ENCODE results near the gene DAZAP1. TPM values are rescaled to one million over a fixed set of nuclear protein-coding genes. Genes with fewer than 3 reads are reported as not detected.

The DAZAP1 gene
- total RNA-seq, 1 experiment from 2014 or later: 144 TPM

DNA sequence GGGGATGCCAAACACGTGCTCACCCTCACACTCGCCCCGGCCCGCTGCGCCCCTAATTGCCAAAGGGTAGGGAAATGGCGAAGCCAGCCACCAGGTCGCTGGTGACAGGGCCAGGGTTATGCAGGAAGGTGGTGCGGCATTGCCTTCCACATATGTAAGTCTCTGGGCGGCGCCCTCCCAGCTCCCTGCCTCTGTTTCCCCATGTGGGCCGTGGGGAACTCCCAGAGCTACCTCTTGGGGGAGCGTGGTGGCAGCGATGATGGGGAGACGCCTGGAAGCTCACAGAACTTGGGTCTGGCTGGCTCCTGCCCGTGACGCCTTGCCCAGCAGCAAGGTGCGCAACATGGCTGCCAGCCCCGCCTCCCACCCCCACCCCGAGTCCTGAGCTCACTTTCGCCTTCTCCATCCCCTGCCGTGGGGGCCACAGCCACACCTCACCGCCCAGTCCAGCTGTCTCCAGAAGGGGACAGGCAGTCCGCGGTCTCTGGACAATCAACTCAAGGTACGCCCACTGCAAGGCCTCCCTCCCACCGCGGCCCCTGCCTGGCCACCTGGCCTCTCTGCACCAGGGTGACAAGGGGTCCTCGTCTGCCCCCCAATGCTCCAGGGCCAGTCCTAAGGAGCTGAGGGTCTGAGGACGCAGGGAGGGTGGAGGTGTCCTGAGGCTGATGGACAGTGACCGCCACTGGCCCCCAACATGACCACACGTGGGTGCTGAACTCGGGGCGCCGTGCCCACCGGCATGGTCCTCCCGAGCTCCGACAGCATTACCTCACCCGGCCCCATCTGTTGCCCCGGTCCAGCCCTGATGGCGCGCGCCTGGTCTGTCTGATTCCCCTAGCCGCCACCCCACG lies 65.1 kb downstream of the DAZAP1 start:
- Histone ChIP-seq H3K27ac (no peak overlapping the region), H3K27me3 (ENCODE audit: insufficient read depth, low read depth) (no peaks in the 10 kb centered on the region), H3K4me2 (no peak overlapping the region), H3F3A (ENCODE audit: insufficient read depth, low read depth) (peaks cover 5% of the 10 kb centered on the region; the same call in 1 of the 2 replicates), H3K36me3 (ENCODE audit: low read depth) (no peaks in the 10 kb centered on the region), H3K4me1 (replicated peaks; ENCODE audit: insufficient read depth) (0 out of 2 replicates have a peak, but pooled peaks cover 3% of the 10 kb centered on the region), H3K9me3 (ENCODE audit: insufficient read depth, low read depth) (no peaks in the 10 kb centered on the region), H2AFZ (no peak overlapping the region), H4K20me1 (ENCODE audit: insufficient read depth) (peaks cover 8% of the 10 kb centered on the region), H3K9me2 (ENCODE audit: insufficient read depth) (no peaks in the 10 kb centered on the region), H3K79me2 (ENCODE audit: low read depth) (0 out of 2 replicates have a peak, but pooled peaks cover 6% of the 10 kb centered on the region), H3K4me3 (no peak overlapping the region)
- no peak for DNase-seq
- TF ChIP-seq EZH2 (IDR thresholded peaks at IDR 0.05; ENCODE audit: low read depth): no peak
- no TSS peak for BruUV-seq (replicated peaks)
- intact Hi-C loops (cut with micrococcal nuclease; ENCODE audit: unreplicated experiment): no loop called here
- CTCF ChIA-PET: no interaction called here
- POLR2A ChIA-PET (ENCODE audit: unreplicated experiment): no interaction called here

- 0 out of 2 replicates have a peak, but pooled peaks cover 9% of the 10 kb centered on the region for H3K4me1 ChIP-seq (replicated peaks; ENCODE audit: insufficient read depth)
- DNase-seq: no peak
- H3K27me3 ChIP-seq (ENCODE audit: insufficient read depth, low read depth): no peaks in the 10 kb centered on the region
- intact Hi-C loops (cut with micrococcal nuclease; ENCODE audit: unreplicated experiment): no loop called here
- no peak overlapping the region for H3K4me3 ChIP-seq
- no peak overlapping the region for H3K4me2 ChIP-seq
- no peaks in the 10 kb centered on the region for H3K9me2 ChIP-seq (ENCODE audit: insufficient read depth)
- no peak overlapping the region for H3K27ac ChIP-seq
- ChIA-PET CTCF (no interaction called here), POLR2A (ENCODE audit: unreplicated experiment) (no interaction called here)
- peaks cover 11% of the 10 kb centered on the region; the same call in 1 of the 2 replicates for H3K79me2 ChIP-seq (ENCODE audit: low read depth)
- H4K20me1 ChIP-seq (ENCODE audit: insufficient read depth): peaks cover 8% of the 10 kb centered on the region
- no TSS peak for BruUV-seq (replicated peaks)
- no peak overlapping the region for H2AFZ ChIP-seq
- TF ChIP-seq EZH2 (IDR thresholded peaks at IDR 0.05; ENCODE audit: low read depth) (no peak), CTCF (conservative IDR thresholded peaks at IDR 0.05) (no peak)
- peaks cover 5% of the 10 kb centered on the region; the same call in 1 of the 2 replicates for H3F3A ChIP-seq (ENCODE audit: insufficient read depth, low read depth)
- no peaks in the 10 kb centered on the region for H3K9me3 ChIP-seq (ENCODE audit: insufficient read depth, low read depth)
- H3K36me3 ChIP-seq (ENCODE audit: low read depth): no peaks in the 10 kb centered on the region
Observed at GRCh38 chr19:1473085-1473851, 65.9 kb downstream of the DAZAP1 start.

- Histone ChIP-seq H3F3A (ENCODE audit: insufficient read depth, low read depth) (peaks cover 5% of the 10 kb centered on the region; the same call in 1 of the 2 replicates), H3K4me1 (replicated peaks; ENCODE audit: insufficient read depth) (0 out of 2 replicates have a peak, but pooled peaks cover 9% of the 10 kb centered on the region), H3K79me2 (ENCODE audit: low read depth) (peaks cover 16% of the 10 kb centered on the region; the same call in 1 of the 2 replicates), H4K20me1 (ENCODE audit: insufficient read depth) (peaks cover 8% of the 10 kb centered on the region), H3K27ac (no peak overlapping the region), H3K9me3 (ENCODE audit: insufficient read depth, low read depth) (no peaks in the 10 kb centered on the region), H2AFZ (no peak overlapping the region), H3K36me3 (ENCODE audit: low read depth) (no peaks in the 10 kb centered on the region), H3K27me3 (ENCODE audit: insufficient read depth, low read depth) (no peaks in the 10 kb centered on the region), H3K9me2 (ENCODE audit: insufficient read depth) (no peaks in the 10 kb centered on the region), H3K4me3 (no peak overlapping the region), H3K4me2 (no peak overlapping the region)
- DNase-seq: no peak
- ChIA-PET POLR2A (ENCODE audit: unreplicated experiment) (no interaction called here), CTCF (no interaction called here)
- intact Hi-C loops (cut with micrococcal nuclease; ENCODE audit: unreplicated experiment): no loop called here
- TF ChIP-seq EZH2 (IDR thresholded peaks at IDR 0.05; ENCODE audit: low read depth) (no peak), CTCF (conservative IDR thresholded peaks at IDR 0.05) (no peak)
- no TSS peak for BruUV-seq (replicated peaks)
Observed at GRCh38 chr19:1474011-1474764, 66.8 kb downstream of the DAZAP1 start.

Data from PC-9 (cell line).